Coronary artery (tissue), 2 donors: ENCODE measurements around the gene TGFB3.

ENCODE experiments used
- DNase-seq: peaks from one replicate; pipeline ENCODE4 v3.0.0-alpha.2; 2017; ENCODE audit warnings: low spot score
- H3K27ac ChIP-seq, 2 donors: fragments of 200-600 bp; sonication (generic); one replicate each; pipeline ENCODE4 v1.5.1; 2016 to 2019
- H3K4me3 ChIP-seq: fragments of 200-600 bp; sonication (generic); 2 replicates; pipeline ENCODE4 v1.5.1; 2016; ENCODE audit warnings: mild to moderate bottlenecking, moderate library complexity
- TF ChIP-seq, protein P1 (sequence below): fragments of 200-600 bp; sonication (generic); IDR thresholded peaks from one replicate; pipeline ENCODE4 v1.5.1; 2019; ENCODE audit warnings: antibody characterized with exemption

Gene TGFB3

DNA sequence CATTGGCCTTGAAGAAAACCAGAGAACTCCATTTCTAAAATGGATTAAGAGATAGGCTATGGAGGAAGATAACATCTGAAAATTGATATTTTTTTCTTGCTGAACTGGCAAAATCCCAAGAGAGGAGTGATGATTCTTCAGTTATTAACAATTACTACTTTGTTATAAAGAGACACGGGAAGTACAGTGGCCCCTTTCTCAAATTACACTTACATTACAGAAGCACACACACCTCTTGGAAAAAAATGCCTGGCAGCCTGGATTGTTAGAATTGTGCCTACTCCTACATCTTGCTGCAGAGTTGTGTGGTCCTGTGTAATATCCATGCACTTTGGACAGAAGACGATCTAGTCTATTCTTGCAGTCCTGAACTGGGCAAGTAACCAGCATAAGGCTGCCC lies 71.7 kb downstream of the TGFB3 start:
- TF ChIP-seq, protein P1, sequence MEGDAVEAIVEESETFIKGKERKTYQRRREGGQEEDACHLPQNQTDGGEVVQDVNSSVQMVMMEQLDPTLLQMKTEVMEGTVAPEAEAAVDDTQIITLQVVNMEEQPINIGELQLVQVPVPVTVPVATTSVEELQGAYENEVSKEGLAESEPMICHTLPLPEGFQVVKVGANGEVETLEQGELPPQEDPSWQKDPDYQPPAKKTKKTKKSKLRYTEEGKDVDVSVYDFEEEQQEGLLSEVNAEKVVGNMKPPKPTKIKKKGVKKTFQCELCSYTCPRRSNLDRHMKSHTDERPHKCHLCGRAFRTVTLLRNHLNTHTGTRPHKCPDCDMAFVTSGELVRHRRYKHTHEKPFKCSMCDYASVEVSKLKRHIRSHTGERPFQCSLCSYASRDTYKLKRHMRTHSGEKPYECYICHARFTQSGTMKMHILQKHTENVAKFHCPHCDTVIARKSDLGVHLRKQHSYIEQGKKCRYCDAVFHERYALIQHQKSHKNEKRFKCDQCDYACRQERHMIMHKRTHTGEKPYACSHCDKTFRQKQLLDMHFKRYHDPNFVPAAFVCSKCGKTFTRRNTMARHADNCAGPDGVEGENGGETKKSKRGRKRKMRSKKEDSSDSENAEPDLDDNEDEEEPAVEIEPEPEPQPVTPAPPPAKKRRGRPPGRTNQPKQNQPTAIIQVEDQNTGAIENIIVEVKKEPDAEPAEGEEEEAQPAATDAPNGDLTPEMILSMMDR = no peak
- no peak for DNase-seq
- H3K4me3 ChIP-seq = no peak overlapping the region
- H3K27ac ChIP-seq = no peak overlapping the region

DNA sequence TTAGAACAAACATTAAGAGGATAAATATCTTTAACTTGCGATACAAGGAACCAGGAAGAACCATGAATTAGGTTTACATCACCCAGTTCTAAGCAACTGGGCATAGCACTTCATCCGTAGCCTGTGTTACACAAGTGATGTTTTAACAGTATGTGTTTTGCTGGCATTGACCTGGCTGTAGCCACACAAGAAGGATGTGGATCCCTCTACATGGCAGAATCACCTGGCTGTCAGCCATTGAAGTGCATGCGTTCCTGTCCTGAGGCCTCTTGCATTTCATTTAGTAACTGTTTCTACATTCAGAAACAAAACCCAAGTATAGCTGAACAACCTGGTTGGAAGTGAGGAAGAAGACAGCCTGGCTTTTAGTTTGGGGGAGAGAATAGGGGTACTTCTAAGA lies 72.2 kb downstream of the TGFB3 start:
- TF ChIP-seq, protein P1 = no peak
- no peak overlapping the region for H3K27ac ChIP-seq
- DNase-seq = no peak
- no peak overlapping the region for H3K4me3 ChIP-seq
